OCI-LY1 (cell line): Measurements from ENCODE around the gene KCNG3.

ENCODE experiments used
- H2AFZ ChIP-seq: fragments of 200-600 bp; sonication (generic), shearing (Covaris generic); 2 replicates; pipeline ENCODE4 v1.6.0; 2014; ENCODE audit warnings: antibody characterized with exemption, mild to moderate bottlenecking, low read length
- H3F3A ChIP-seq: fragments of 200-600 bp; sonication (generic), shearing (Covaris generic); 2 replicates; pipeline ENCODE4 v1.6.0; 2014; ENCODE audit warnings: mild to moderate bottlenecking, antibody characterized with exemption, low read length, moderate library complexity; ENCODE audit not compliant: insufficient read depth
- H3K27ac ChIP-seq: fragments of 200-600 bp; sonication (generic); 2 replicates; pipeline ENCODE4 v1.5.1; 2014; ENCODE audit warnings: low read length, mixed run types, mild to moderate bottlenecking, low read depth; ENCODE audit not compliant: poor library complexity, severe bottlenecking
- H3K27me3 ChIP-seq: fragments of 200-600 bp; sonication (generic); 2 replicates; pipeline ENCODE4 v1.6.0; 2014; ENCODE audit warnings: antibody characterized with exemption, mild to moderate bottlenecking, low read length, moderate library complexity; ENCODE audit not compliant: insufficient read depth
- H3K36me3 ChIP-seq: fragments of 200-600 bp; sonication (generic); 2 replicates; pipeline ENCODE4 v1.6.1; 2014; ENCODE audit warnings: mild to moderate bottlenecking, antibody characterized with exemption, low read length, moderate library complexity, mixed read lengths; ENCODE audit not compliant: insufficient read depth
- H3K4me1 ChIP-seq: fragments of 200-600 bp; sonication (generic); 2 replicates; pipeline ENCODE4 v1.5.1; 2014; ENCODE audit warnings: mild to moderate bottlenecking, low read length, moderate library complexity; ENCODE audit not compliant: insufficient read depth, severe bottlenecking
- H3K4me2 ChIP-seq: fragments of 200-600 bp; sonication (generic), shearing (Covaris generic); 2 replicates; pipeline ENCODE4 v1.6.1; 2014; ENCODE audit warnings: low read length
- H3K4me3 ChIP-seq: fragments of 200-600 bp; sonication (generic); 2 replicates; pipeline ENCODE4 v1.5.1; 2014; ENCODE audit warnings: low read length, low read depth, mild to moderate bottlenecking, mixed read lengths; ENCODE audit not compliant: poor library complexity, severe bottlenecking
- H3K79me2 ChIP-seq: fragments of 200-600 bp; shearing (Covaris generic); 2 replicates; pipeline ENCODE4 v1.6.1; 2016; ENCODE audit warnings: mixed run types, low read length, mixed read lengths; ENCODE audit not compliant: insufficient read depth
- H3K9ac ChIP-seq: fragments of 200-600 bp; sonication (generic), shearing (Covaris generic); 2 replicates; pipeline ENCODE4 v1.6.1; 2014; ENCODE audit warnings: mild to moderate bottlenecking, low read length, mixed read lengths
- H3K9me2 ChIP-seq: fragments of 200-600 bp; sonication (generic), shearing (Covaris generic); 2 replicates; pipeline ENCODE4 v1.6.1; 2014; ENCODE audit warnings: low read depth, mild to moderate bottlenecking, low read length, mixed read lengths
- H3K9me3 ChIP-seq: fragments of 200-600 bp; shearing (Covaris generic); 2 replicates; pipeline ENCODE4 v1.6.1; 2014; ENCODE audit warnings: low read length, mixed read lengths
- H4K20me1 ChIP-seq: fragments of 200-600 bp; sonication (generic), shearing (Covaris generic); 2 replicates; pipeline ENCODE4 v1.6.0; 2016; ENCODE audit warnings: mild to moderate bottlenecking, low read length; ENCODE audit not compliant: insufficient read depth
- CTCF ChIP-seq: fragments of 200-600 bp; sonication (generic), shearing (Covaris generic); IDR thresholded peaks from 2 replicates; pipeline ENCODE4 v1.5.1; 2017; ENCODE audit warnings: mild to moderate bottlenecking, antibody characterized with exemption, low read length, moderate library complexity, mixed read lengths
- EZH2 ChIP-seq: fragments of 200-600 bp; sonication (generic), shearing (Covaris generic); IDR thresholded peaks from 2 replicates; pipeline ENCODE4 v1.8.0; 2017; ENCODE audit warnings: borderline replicate concordance, mixed run types, mild to moderate bottlenecking, antibody characterized with exemption, low read length, moderate library complexity, mixed read lengths

Gene KCNG3

GRCh38 chr2:42408009-42408408 lies 85.8 kb downstream of the KCNG3 start:
- Histone ChIP-seq H3K4me1 (no peaks in the 10 kb centered on the region), H3K9ac (no peak overlapping the region), H3K4me2 (no peak overlapping the region), H3K27me3 (no peaks in the 10 kb centered on the region), H3K79me2 (no peaks in the 10 kb centered on the region), H2AFZ (no peak overlapping the region), H4K20me1 (no peaks in the 10 kb centered on the region), H3K4me3 (no peak overlapping the region), H3K27ac (no peak overlapping the region), H3F3A (no peaks in the 10 kb centered on the region), H3K36me3 (no peaks in the 10 kb centered on the region), H3K9me3 (peaks cover 2% of the 10 kb centered on the region; the same call in 1 of the 2 replicates), H3K9me2 (no peaks in the 10 kb centered on the region)
- no peak for TF ChIP-seq EZH2
- TF ChIP-seq CTCF, result no peak

GRCh38 chr2:42407476-42407875 lies 86.3 kb downstream of the KCNG3 start:
- Histone ChIP-seq H3K36me3 (no peaks in the 10 kb centered on the region), H3K27ac (no peak overlapping the region), H3K27me3 (no peaks in the 10 kb centered on the region), H3K9ac (no peak overlapping the region), H3F3A (no peaks in the 10 kb centered on the region), H4K20me1 (no peaks in the 10 kb centered on the region), H3K9me3 (0 out of 2 replicates have a peak, but pooled peaks cover 2% of the 10 kb centered on the region), H3K4me1 (no peaks in the 10 kb centered on the region), H3K79me2 (no peaks in the 10 kb centered on the region), H2AFZ (no peak overlapping the region), H3K4me2 (no peak overlapping the region), H3K4me3 (no peak overlapping the region), H3K9me2 (no peaks in the 10 kb centered on the region)
- TF ChIP-seq CTCF, result no peak
- no peak for TF ChIP-seq EZH2

GRCh38 chr2:42404676-42405075 lies 89.1 kb downstream of the KCNG3 start:
- Histone ChIP-seq H3K27ac (no peak overlapping the region), H3K36me3 (no peaks in the 10 kb centered on the region), H3K4me3 (no peak overlapping the region), H3K4me2 (no peak overlapping the region), H3F3A (no peaks in the 10 kb centered on the region), H3K27me3 (no peaks in the 10 kb centered on the region), H3K9me3 (no peaks in the 10 kb centered on the region), H3K9me2 (no peaks in the 10 kb centered on the region), H3K4me1 (no peaks in the 10 kb centered on the region), H4K20me1 (no peaks in the 10 kb centered on the region), H3K79me2 (no peaks in the 10 kb centered on the region), H3K9ac (no peak overlapping the region), H2AFZ (no peak overlapping the region)
- TF ChIP-seq EZH2, result no peak
- no peak for TF ChIP-seq CTCF
